ENCODE results near the gene LSS. TPM values are rescaled to one million over a fixed set of nuclear protein-coding genes. Genes with fewer than 3 reads are reported as not detected.

The LSS gene
- total RNA-seq (2014; rRNA removed; shearing (Covaris generic)) = 59.4 and 66.8 TPM in 2 replicates

DNA sequence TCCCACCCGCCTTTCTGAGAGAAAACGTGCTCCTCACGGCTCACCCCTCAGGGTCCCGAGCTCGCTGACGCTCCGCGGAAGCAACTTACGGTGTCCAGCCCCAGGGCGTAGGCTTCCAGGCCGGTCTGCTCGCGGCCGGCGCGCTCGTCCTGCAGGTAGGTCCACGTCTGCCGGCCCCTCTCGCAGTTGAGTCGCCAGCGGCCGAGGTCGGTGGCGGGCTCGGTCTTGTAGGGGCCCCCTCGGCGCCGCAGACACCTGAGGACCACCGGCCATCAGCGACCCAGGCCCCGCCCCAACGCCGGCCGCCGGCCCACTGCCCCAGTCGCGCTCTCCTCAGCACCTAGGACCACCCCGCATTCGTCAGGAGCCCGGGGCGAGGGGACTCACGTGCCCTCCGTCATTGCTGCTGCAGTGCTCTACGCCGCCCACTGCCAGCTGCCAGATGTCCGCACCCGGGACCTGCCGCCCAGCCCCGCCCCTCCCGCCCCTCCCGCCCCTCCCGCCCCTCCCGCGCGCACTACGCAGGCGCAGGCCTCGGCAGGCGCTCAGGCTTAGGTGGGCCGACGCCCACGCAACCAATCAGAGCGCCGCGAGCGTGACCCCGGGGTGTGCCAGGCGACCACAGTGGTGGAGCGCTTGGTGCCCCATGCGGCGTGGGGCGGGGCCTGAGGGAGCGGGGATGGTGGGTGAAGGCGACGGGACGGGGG lies at the start of gene LSS:
Gene LSS (minus strand): TSS at position 430 of the 707 bp plus-strand sequence. CDS start 29 bp downstream, at position 401.
- DNase-seq (ENCODE audit: low spot score) = peak; percentile 96
- in situ Hi-C loops (cut with HindIII; ENCODE audit: low sequenced_read_pairs) = no loop called here

DNA sequence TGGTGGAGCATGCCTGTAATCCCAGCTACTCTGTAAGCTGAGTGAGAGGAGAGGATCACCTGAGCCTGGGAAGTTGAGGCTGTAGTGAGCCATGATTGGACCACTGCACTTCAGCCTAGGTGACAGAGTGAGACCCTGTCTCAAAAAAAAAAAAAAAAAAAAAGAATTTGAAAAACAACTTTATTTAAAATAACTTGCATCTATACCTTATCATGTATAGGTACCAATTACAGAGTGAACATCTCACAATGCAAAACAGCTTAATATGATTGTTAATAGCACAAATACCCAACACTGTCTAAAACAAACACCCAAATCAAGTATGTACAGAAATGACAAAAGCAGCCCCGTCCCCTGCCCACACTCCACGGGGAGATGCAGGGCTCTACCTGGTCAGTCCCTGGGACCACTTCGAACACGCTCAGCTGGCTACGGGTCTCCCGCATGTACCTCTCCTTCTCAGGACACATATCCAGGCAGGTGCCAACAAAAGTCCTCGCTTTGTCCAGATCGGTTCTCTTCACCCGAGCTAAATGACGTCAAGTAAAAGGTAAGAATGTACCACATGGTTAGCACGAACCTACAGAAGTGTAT lies 46.3 kb upstream of the LSS start:
- in situ Hi-C loops (cut with HindIII; ENCODE audit: low sequenced_read_pairs) = no loop called here

DNA sequence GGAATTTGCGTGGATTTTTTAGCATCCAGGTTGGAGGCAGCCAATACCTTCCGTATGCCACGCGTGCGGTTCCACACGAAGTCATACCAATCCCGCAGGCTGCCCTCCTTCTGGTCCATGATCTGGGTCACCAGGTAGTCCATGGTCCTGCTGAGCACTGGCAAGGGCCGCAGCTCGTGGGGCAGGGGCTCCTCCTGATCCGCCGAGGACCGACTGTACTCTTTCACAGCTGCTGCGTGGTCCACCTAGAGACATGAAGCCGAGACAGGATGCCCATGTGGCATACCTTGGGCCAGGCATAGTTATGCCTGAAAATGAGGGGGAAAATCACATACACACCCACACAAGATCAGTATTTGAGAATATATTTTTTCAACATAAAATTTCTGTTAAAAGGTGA lies 44.8 kb upstream of the LSS start:
- no peak for DNase-seq (ENCODE audit: low spot score)
- in situ Hi-C loops (cut with HindIII; ENCODE audit: low sequenced_read_pairs) = no loop called here

More for the DNA sequence above, 46.3 kb upstream of the LSS start:
- DNase-seq (ENCODE audit: low spot score) = no peak

DNA sequence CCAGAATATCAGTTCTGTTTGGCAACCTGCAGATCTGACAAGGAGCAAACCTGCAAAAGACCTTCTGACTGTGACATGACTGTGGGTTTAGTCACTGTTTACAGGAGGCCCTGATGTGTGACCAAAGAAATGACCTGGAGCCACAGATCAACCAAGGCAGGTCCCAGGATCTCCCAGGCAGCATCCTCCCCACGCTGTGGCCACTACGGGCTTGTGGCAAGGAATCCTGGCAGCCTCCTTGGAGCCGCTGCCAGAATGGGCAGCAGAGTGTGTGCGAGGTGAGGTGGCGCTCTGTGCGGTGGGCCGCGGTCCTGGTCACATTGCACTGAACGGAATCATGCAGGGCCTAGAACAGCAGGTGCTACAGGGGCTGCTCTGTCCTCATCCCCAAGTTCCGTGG lies 40.9 kb upstream of the LSS start:
- no peak for DNase-seq (ENCODE audit: low spot score)
- in situ Hi-C loops (cut with HindIII; ENCODE audit: low sequenced_read_pairs) = no loop called here

DNA sequence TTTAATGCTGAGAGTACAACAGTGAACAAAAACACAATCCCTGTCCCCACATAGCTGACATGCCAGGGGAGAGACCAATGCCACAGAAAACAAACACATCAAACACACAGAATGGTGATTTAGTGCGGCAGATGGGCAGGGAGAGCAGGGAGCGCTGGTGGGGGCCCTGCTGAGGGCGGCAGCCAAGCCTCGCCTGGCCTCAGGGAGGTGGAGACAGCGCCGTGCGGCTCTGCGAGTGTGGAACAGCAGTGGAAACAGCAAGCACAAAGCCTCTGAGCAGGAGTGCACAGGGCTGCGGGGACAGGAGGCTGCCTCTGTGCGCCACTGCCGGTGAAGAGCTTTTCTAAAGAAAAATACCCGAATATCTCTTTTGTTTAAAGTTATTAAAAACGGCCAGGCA lies 39.8 kb upstream of the LSS start:
- peak; percentile 75 for DNase-seq (ENCODE audit: low spot score)
- in situ Hi-C loops (cut with HindIII; ENCODE audit: low sequenced_read_pairs) = no loop called here

DNA sequence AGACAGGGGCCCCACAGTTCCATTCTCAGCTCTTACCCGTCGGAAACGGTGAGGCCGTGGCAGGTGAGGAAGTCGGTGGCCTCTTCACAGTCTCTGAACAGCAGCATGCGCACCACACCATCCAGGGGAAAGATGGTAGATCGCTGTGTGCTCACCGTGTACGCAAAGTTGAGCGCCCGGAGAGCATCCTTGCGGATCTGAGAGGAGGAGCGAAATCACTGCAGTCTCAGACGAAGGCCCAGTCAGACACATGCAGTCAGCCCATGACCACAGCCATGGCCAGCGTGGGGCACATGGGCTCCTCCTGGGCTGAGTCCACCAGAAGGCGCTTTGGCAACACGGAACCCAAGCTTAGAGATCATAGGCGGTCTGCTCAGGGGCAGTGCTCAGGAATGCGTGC lies 38.4 kb upstream of the LSS start:
- in situ Hi-C loops (cut with HindIII; ENCODE audit: low sequenced_read_pairs) = no loop called here
- DNase-seq (ENCODE audit: low spot score) = no peak

DNA sequence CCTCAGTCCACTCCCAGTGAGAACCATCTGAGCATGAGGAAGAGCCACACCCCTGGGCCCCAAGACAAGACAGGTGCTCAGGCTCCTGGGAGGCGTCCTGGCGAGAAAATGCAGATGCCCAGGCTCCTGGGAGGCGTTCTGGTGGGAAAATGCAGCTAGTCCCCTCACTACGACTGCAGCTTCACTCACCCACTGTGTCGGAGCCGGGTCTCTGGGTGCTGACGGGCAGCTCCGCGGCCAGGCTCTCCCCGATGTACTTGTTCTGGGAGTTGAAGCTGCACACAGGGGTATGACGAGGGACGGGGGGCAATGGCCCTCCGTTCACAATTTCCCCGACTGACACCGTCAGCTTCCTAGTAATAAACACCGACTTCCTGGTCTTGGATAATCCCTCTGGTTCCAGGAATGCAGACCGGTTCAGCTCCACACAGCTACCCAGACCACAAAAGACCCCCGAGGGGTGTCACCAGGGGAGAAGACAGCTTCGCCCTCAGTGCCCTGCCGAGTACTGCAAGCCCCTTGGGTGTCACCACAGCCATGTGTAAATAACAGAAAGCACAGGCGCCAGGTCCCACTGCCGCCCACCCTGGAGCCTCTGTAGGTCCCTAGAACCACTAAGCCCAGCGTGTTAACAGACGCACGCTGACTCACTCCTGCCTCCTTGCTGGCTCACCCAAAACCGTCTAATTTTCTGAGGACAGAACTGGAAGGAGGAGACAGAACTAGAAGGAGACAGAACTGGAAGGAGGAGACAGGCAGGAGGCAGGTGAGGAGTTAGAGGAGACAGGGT lies 37.4 kb upstream of the LSS start:
- no peak for DNase-seq (ENCODE audit: low spot score)
- in situ Hi-C loops (cut with HindIII; ENCODE audit: low sequenced_read_pairs) = no loop called here

DNA sequence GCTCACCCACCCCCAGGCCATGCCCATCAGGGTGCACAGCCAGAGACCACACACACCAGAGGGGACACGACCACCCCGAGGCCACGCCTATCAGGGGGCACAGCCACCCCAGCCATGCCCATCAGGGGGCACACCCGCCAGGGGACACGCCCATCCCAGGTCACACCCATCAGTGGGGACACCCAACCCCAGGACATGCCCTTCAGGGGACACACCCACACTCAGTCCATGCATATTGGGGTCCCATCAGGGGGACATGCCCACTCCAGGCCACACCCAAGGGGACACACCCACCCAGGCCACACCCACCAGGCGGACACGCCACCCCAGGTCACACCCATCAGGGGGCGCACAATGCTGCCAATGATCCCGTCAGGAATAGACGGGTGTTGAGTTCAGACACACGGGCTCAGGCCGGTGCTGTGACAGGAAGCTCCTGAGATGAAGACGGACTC lies 36.1 kb upstream of the LSS start:
- DNase-seq (ENCODE audit: low spot score) = no peak
- in situ Hi-C loops (cut with HindIII; ENCODE audit: low sequenced_read_pairs) = no loop called here

DNA sequence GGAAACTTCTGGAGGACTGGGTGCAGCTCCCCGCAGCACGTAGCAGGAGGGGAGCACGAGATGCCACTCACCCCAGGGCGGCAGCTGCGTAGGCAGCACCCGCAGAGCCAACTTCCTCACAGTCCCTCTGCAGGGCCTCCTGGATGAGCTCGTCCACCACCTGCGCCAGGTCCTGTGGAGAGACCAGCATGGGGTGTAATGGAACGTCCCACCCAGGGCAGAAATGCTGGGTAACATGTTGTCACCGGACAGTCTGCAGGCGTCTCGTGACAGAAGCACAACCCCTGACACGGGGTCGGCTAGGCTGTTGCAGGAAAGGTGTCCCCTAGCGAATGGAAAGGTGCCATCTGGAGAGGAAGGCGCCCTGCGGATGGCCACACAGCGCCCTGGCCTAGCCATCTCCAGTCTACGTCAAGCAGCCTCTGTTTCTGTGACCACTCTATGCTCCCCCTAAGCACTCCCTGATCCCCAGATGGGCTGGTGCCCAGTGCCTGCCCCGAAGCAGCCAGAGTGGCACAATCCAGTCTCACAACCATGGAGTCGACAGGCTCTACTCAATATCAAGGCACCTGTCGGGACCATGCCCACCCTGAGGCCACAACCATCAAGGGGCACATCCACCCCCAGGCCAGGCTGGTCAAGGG lies 35.6 kb upstream of the LSS start:
- peak; percentile 19 for DNase-seq (ENCODE audit: low spot score)
- in situ Hi-C loops (cut with HindIII; ENCODE audit: low sequenced_read_pairs) = no loop called here

DNA sequence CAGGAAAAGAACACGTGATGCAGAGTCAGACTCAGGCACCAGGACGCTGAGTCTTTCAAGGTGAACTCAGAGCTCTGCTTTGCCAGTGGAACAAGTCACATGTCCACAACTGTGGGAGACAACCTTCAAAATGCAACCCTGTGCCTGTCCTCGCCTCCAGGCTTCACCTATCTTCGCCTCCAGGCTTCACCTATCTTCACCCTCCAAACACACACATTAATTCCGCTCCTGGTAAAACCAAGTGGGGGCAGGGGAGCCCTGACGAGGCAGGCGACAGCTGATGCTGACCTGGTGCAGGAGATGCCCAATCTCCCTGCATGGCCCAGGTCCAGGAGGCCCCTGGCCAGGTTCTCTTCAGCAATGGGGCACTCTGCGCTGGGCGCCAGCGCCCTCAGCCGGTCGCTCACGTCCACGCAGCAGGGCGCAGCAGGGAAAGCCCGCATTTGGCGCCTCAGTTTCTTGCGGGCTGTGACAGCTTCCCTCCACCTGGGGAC lies 28.0 kb upstream of the LSS start:
- in situ Hi-C loops (cut with HindIII; ENCODE audit: low sequenced_read_pairs) = no loop called here
- no peak for DNase-seq (ENCODE audit: low spot score)

DNA sequence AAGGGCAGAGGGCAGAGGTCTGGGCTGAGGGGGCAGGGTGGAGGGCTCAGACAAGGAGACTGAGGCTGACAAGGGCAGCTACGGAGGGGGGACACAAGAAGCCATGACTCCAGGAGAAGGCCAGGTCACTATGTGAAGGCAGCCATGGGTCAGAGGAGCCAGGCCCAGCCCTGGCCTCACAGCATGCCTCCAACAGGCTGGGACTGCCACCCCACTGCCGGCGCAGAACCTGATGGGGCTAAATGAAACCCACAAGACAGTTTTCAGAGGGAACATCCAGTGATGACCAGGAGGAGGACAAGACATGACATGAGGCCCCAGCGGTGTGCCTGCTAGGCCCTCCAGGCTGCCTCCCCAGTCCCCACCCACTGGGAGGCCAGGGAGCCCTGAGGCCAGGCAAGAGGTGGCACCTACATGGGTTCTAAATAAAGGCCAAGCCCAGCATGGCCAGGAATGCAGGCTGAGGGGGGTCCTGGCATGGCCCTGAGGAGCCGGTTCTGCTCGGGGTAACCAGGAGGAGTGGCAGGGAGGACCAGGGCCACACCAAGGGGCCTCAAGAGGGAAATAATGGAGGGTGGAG lies 27.3 kb upstream of the LSS start:
- in situ Hi-C loops (cut with HindIII; ENCODE audit: low sequenced_read_pairs) = no loop called here
- no peak for DNase-seq (ENCODE audit: low spot score)

DNA sequence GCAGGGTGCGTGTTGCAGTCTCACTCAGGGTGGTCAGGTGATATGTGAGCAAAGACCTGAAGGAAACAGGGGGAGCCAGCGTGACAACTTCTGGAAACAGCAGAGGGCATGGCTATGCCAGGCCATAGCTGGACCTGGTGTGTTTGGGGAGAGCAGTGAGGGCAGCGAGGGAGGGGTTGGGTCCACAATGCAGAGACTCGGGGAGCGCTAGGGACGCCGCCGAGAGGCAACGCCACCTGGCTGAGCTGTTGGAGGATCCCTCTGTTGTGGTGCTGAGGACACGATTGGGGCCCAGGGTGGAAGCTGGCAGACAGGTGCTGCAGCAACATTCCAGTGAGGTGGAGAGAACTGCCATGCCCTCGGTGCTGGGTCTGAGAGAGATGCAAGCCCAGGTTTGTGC lies 26.6 kb upstream of the LSS start:
- no peak for DNase-seq (ENCODE audit: low spot score)
- in situ Hi-C loops (cut with HindIII; ENCODE audit: low sequenced_read_pairs) = no loop called here

DNA sequence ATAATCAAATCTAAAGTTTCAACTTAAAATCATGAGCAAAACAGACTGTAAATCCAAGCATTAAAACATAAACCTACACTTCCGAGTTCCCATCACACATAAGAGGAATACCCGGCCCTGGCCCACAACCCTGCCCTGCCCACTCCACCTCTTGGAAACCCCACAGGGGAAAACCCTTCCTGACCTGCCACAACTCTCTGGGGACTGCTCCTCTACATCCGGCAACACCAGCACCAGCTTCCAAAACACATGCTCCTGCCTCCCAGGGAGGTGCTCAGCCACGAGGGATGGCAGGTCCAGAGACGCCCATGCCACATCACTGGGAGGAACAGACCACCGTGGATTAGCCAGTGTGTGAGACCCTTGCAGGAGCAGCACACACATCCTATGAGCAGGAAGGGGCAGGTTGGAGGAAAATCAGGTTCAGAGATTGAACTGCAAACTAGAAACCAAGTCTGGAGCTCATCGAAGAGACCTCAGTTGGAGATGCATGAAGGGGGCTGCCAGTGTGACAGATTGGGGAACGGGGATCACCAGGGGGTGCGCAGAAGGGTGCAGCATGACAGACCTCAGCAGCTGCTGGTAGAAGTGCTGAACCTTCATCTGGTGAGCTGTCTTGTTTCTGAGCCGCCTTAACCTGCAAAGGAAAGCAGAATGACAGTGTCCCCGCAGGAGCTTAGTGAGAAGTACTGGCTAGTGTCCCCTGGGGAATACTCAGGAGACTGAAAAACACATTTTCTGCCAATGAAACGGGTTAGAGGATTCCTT lies 25.8 kb upstream of the LSS start:
- in situ Hi-C loops (cut with HindIII; ENCODE audit: low sequenced_read_pairs) = no loop called here
- no peak for DNase-seq (ENCODE audit: low spot score)

DNA sequence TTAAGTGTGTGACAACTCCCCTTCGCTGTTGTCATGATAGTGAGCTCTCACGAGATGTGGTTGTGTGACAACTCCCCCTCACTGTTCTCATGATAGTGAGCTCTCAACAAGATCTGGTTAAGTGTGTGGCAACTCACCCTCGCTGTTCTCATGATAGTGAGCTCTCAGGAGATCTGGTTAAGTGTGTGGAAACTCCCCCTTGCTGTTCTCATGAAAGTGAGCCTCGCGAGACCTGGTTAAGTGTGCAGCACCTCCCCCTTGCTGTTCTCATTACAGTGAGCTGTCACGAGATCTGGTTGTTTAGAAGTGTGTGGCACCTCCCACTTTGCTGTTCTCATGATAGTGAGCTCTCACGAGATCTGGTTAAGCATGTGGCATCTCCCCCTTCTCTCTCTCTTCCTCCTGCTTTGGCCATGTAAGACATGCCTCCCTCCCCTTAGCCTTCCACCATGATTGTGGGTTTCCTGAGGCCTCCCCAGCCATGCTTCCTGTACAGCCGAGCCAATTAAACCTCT lies 25.1 kb upstream of the LSS start:
- in situ Hi-C loops (cut with HindIII; ENCODE audit: low sequenced_read_pairs) = no loop called here
- DNase-seq (ENCODE audit: low spot score) = no peak

DNA sequence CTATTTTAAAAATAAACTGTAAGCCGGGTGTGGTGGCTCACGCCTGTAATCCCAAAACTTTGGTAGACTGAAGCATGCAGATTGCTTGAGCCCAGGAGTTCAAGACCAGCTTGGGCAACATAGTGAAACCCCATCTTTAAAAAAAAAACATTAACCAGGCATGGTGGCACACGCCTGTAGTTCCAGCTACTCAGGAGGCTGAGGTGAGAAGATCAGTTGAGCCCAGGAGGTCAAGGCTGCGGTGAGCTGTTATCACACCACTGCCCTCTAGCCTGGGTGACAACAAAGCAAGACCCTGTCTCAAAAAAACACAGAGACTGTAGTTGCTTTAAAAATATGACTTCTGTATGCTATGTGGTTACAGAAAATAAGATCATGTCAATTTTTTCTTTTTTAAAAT lies 24.3 kb upstream of the LSS start:
- in situ Hi-C loops (cut with HindIII; ENCODE audit: low sequenced_read_pairs) = no loop called here

DNA sequence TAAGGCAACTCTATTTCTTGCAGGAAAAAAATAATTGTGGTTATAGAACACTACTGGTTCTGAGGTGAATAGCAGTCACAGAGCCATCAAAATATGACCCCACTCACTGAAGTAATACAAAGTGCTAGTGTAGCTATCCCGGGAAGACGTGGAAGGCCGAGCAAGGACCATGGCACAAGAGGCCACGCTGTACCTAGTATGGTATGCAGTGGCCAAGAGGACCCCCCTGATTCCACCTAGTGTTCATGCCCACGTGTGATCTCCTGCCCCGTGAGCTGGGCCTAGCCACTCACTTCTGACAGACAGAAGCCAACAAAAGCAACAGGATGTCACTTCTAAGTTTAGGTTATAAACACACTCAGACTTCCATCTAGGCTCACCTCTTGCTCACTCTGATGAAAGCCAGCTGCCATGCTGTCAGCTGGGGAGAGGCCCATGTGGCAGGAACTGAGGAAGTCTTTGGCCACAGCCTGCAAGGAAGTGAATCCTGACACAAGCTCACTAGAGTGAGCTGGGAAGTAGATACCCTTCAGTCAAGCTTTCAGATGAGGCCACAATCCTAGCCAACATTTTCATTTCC lies 21.7 kb upstream of the LSS start:
- DNase-seq (ENCODE audit: low spot score) = no peak
- in situ Hi-C loops (cut with HindIII; ENCODE audit: low sequenced_read_pairs) = no loop called here

More for the DNA sequence above, 24.3 kb upstream of the LSS start:
- no peak for DNase-seq (ENCODE audit: low spot score)

DNA sequence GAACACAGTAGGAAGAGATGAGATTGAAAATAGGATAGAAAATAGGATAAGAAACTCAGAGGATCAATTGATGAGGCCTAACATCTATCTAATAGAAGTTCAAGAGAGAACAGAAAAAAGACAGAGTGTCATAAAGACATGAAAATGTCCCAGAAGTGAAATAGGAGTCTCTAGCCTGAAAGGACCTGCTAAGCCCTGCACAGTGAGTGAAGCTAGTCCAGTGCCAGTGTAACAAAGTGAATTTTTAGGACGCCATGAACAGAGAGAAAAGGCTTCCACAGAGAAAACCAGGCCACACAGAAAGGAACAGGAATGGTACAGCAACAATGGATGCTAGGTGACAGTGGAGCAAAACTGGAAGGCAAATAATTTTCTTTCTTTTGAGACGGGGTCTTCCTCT lies 20.3 kb upstream of the LSS start:
- DNase-seq (ENCODE audit: low spot score) = no peak
- in situ Hi-C loops (cut with HindIII; ENCODE audit: low sequenced_read_pairs) = no loop called here

DNA sequence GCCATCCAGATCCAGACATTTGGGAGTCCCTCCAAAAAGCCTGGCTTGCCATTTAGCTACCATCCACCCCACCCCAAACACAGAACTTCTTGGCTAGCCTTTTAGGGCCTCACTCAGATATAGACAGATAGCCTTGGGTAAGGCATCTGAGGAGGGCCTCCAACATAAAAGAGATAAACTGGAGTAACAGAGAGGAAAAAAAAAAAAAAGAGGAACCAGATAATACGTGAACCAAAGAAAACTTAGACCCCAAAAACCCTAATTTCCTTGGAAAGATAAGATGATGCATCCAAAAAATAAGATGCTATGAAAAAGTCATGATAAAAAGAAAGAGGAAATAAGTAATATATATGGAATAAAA lies 19.8 kb upstream of the LSS start:
- in situ Hi-C loops (cut with HindIII; ENCODE audit: low sequenced_read_pairs) = no loop called here
- DNase-seq (ENCODE audit: low spot score) = no peak
